Glomerular visceral epithelial cell (primary cell): ENCODE measurements around the gene METTL8.

Experiments used
- DNase-seq: peaks from one replicate; pipeline ENCODE4 v3.0.0-alpha.2; 2016; ENCODE audit errors: extremely low spot score

METTL8 gene

GRCh38 chr2:171346723-171347557, 86.8 kb downstream of the METTL8 start:
- DNase-seq, result peak; percentile 41

GRCh38 chr2:171345971-171346722, 87.6 kb downstream of the METTL8 start:
- DNase-seq, result no peak

GRCh38 chr2:171344182-171344581, 89.6 kb downstream of the METTL8 start:
- DNase-seq, result no peak

- no peak for DNase-seq
These were observed 91.8 kb downstream of the METTL8 start for GRCh38 chr2:171342067-171342413.

GRCh38 chr2:171341394-171342066, 92.3 kb downstream of the METTL8 start:
- no peak for DNase-seq

GRCh38 chr2:171334946-171335345, 98.8 kb downstream of the METTL8 start:
- DNase-seq, result no peak

- DNase-seq, result no peak
These were observed 99.6 kb downstream of the METTL8 start for GRCh38 chr2:171334171-171334570.

GRCh38 chr2:171330155-171330956, 103.4 kb downstream of the METTL8 start:
- DNase-seq, result no peak

GRCh38 chr2:171327043-171327496, 106.7 kb downstream of the METTL8 start:
- no peak for DNase-seq

- no peak for DNase-seq
These were observed 107.8 kb downstream of the METTL8 start for GRCh38 chr2:171325886-171326585.

GRCh38 chr2:171323971-171324528, 109.7 kb downstream of the METTL8 start:
- DNase-seq, result no peak

- DNase-seq, result no peak
These were observed 110.9 kb downstream of the METTL8 start for GRCh38 chr2:171322928-171323327.

- no peak for DNase-seq
These were observed 113.1 kb downstream of the METTL8 start for GRCh38 chr2:171320731-171321130.

- no peak for DNase-seq
These were observed 113.6 kb downstream of the METTL8 start for GRCh38 chr2:171320208-171320621.

- no peak for DNase-seq
These were observed 114.5 kb downstream of the METTL8 start for GRCh38 chr2:171319164-171319810.

- DNase-seq, result no peak
These were observed 115.3 kb downstream of the METTL8 start for GRCh38 chr2:171318463-171318934.

GRCh38 chr2:171317492-171318125, 116.2 kb downstream of the METTL8 start:
- DNase-seq, result no peak

- DNase-seq, result no peak
These were observed 116.9 kb downstream of the METTL8 start for GRCh38 chr2:171316755-171317337.

GRCh38 chr2:171316220-171316619, 117.6 kb downstream of the METTL8 start:
- DNase-seq, result no peak
